ENCODE measurements around the gene PRKCZ.

Gene PRKCZ

GRCh38 chr1:2185880-2186855 lies 136.0 kb downstream of the PRKCZ start:
- peaks cover 23 to 31% of the 10 kb centered on the region in 2 donors for H3K36me3 Mint-ChIP-seq
- no peak for DNase-seq
- no peak overlapping the region for H3K4me3 Mint-ChIP-seq
- peak overlapping the region; percentile 47 for H3K27ac Mint-ChIP-seq
- no peak for ATAC-seq (replicated peaks)
- H3K27me3 Mint-ChIP-seq: no peaks in the 10 kb centered on the region
- no peaks in the 10 kb centered on the region for H3K9me3 Mint-ChIP-seq
- H3K4me1 Mint-ChIP-seq: peaks cover 15 to 17% of the 10 kb centered on the region in 2 donors

- no peak for ATAC-seq (replicated peaks)
- Mint-ChIP-seq H3K9me3 (no peaks in the 10 kb centered on the region), H3K4me3 (no peak overlapping the region), H3K4me1 (peaks cover 19 to 23% of the 10 kb centered on the region in 2 donors), H3K27me3 (no peaks in the 10 kb centered on the region), H3K27ac (no peak overlapping the region), H3K36me3 (peaks cover 26 to 36% of the 10 kb centered on the region in 2 donors)
- no peak for DNase-seq
Observed at GRCh38 chr1:2186901-2187300, 136.7 kb downstream of the PRKCZ start.

- H3K27ac Mint-ChIP-seq: no peak overlapping the region
Observed at GRCh38 chr1:2187619-2188018, 137.4 kb downstream of the PRKCZ start.

GRCh38 chr1:2188336-2188735 lies 138.1 kb downstream of the PRKCZ start:
- ATAC-seq (replicated peaks) (no peak), DNase-seq (no peak)
- no peak overlapping the region for H3K27ac Mint-ChIP-seq
- H3K4me3 Mint-ChIP-seq: no peak overlapping the region
- peaks cover 18 to 28% of the 10 kb centered on the region in 2 donors for H3K36me3 Mint-ChIP-seq
- no peaks in the 10 kb centered on the region for H3K9me3 Mint-ChIP-seq
- peaks cover 17 to 32% of the 10 kb centered on the region in 2 donors for H3K4me1 Mint-ChIP-seq
- no peaks in the 10 kb centered on the region for H3K27me3 Mint-ChIP-seq

More at GRCh38 chr1:2187619-2188018, 137.4 kb downstream of the PRKCZ start:
- Mint-ChIP-seq H3K4me3 (no peak overlapping the region), H3K4me1 (peaks cover 19 to 25% of the 10 kb centered on the region in 2 donors), H3K9me3 (no peaks in the 10 kb centered on the region), H3K36me3 (peaks cover 26 to 33% of the 10 kb centered on the region in 2 donors), H3K27me3 (no peaks in the 10 kb centered on the region)
- ATAC-seq (replicated peaks): no peak
- DNase-seq: no peak

GRCh38 chr1:2189459-2190425 lies 139.5 kb downstream of the PRKCZ start:
- Mint-ChIP-seq H3K9me3 (no peaks in the 10 kb centered on the region), H3K4me3 (peak overlapping the region; percentile 80 to 82), H3K4me1 (peaks cover 17 to 40% of the 10 kb centered on the region in 2 donors), H3K27ac (peak overlapping the region; percentile 91), H3K27me3 (no peaks in the 10 kb centered on the region), H3K36me3 (peaks cover 15 to 22% of the 10 kb centered on the region in 2 donors)
- peak; percentile 91 for ATAC-seq (replicated peaks)
- peak; percentile 82 for DNase-seq

- ATAC-seq (replicated peaks) (no peak), DNase-seq (no peak)
- Mint-ChIP-seq H3K4me1 (peaks cover 17 to 44% of the 10 kb centered on the region in 2 donors), H3K9me3 (no peaks in the 10 kb centered on the region), H3K27me3 (no peaks in the 10 kb centered on the region), H3K4me3 (peak overlapping the region; percentile 10 to 46), H3K27ac (no peak overlapping the region), H3K36me3 (peaks cover 10 to 20% of the 10 kb centered on the region in 2 donors)
Observed at GRCh38 chr1:2190491-2190976, 140.3 kb downstream of the PRKCZ start.

- Mint-ChIP-seq H3K4me3 (no peak overlapping the region), H3K36me3 (peaks cover 10 to 17% of the 10 kb centered on the region in 2 donors), H3K27ac (peak overlapping the region; percentile 11), H3K9me3 (no peaks in the 10 kb centered on the region), H3K4me1 (peaks cover 19 to 47% of the 10 kb centered on the region in 2 donors), H3K27me3 (no peaks in the 10 kb centered on the region)
- DNase-seq (no peak), ATAC-seq (replicated peaks) (no peak)
Observed at GRCh38 chr1:2192031-2192995, 142.1 kb downstream of the PRKCZ start.

GRCh38 chr1:2193514-2194281 lies 143.5 kb downstream of the PRKCZ start:
- Mint-ChIP-seq H3K9me3 (no peaks in the 10 kb centered on the region), H3K36me3 (peaks cover 10 to 13% of the 10 kb centered on the region in 2 donors), H3K4me3 (peak overlapping the region; percentile 84 to 91), H3K4me1 (peaks cover 21 to 55% of the 10 kb centered on the region in 2 donors), H3K27me3 (no peaks in the 10 kb centered on the region), H3K27ac (peak overlapping the region; percentile 89)
- no peak for ATAC-seq (replicated peaks)
- DNase-seq: no peak

GRCh38 chr1:2194319-2194897 lies 144.2 kb downstream of the PRKCZ start, which contains the start of gene FAAP20:
FAAP20 (minus strand) TSS chr1:2194772; CDS start chr1:2194749, 23 bp downstream.
- Mint-ChIP-seq H3K9me3 (no peaks in the 10 kb centered on the region), H3K4me1 (peaks cover 22 to 59% of the 10 kb centered on the region in 2 donors), H3K4me3 (peak within 1 kb of the TSS; percentile 91 to 96), H3K36me3 (peaks cover 8 to 9% of the 10 kb centered on the region in 2 donors), H3K27me3 (no peaks in the 10 kb centered on the region), H3K27ac (peak within 1 kb of the TSS; percentile 97)
- ATAC-seq (replicated peaks) (peak; percentile 63 to 64), DNase-seq (no peak)

GRCh38 chr1:2194898-2195673 lies 144.9 kb downstream of the PRKCZ start:
- H3K9me3 Mint-ChIP-seq: no peaks in the 10 kb centered on the region
- peak overlapping the region; percentile 97 for H3K27ac Mint-ChIP-seq
- peak overlapping the region; percentile 91 to 96 for H3K4me3 Mint-ChIP-seq
- H3K36me3 Mint-ChIP-seq: peaks cover 8 to 9% of the 10 kb centered on the region in 2 donors
- peak; percentile 87 for DNase-seq
- peaks cover 22 to 59% of the 10 kb centered on the region in 2 donors for H3K4me1 Mint-ChIP-seq
- no peaks in the 10 kb centered on the region for H3K27me3 Mint-ChIP-seq
- peak; percentile 84 to 87 for ATAC-seq (replicated peaks)

GRCh38 chr1:2195785-2196184 lies 145.6 kb downstream of the PRKCZ start:
- Mint-ChIP-seq H3K4me1 (peaks cover 19 to 63% of the 10 kb centered on the region in 2 donors), H3K27me3 (no peaks in the 10 kb centered on the region), H3K9me3 (no peaks in the 10 kb centered on the region), H3K4me3 (no peak overlapping the region), H3K27ac (peak overlapping the region; percentile 47), H3K36me3 (peaks cover 5 to 8% of the 10 kb centered on the region in 2 donors)
- ATAC-seq (replicated peaks): no peak
- DNase-seq: no peak
